HG03521 (cell line): ENCODE measurements around the gene SLC34A3.
A peak's percentile ranks its signal among the peaks of the same experiment; 100 is the strongest.

Experiments used
- ATAC-seq: cut with Tn5 transposase; IDR thresholded peaks from one replicate; pipeline ENCODE4 v1.9.1; 2021; ENCODE audit warnings: mild to moderate bottlenecking, moderate library complexity; ENCODE audit not compliant: unreplicated experiment

SLC34A3 gene

GRCh38 chr9:137195525-137196220 lies 35.0 kb upstream of the SLC34A3 start:
- no peak for ATAC-seq

- ATAC-seq: no peak
Observed at GRCh38 chr9:137198051-137198901, 32.4 kb upstream of the SLC34A3 start.

GRCh38 chr9:137198902-137199283 lies 31.8 kb upstream of the SLC34A3 start:
- no peak for ATAC-seq

- ATAC-seq: no peak
Observed at GRCh38 chr9:137199411-137200121, 31.1 kb upstream of the SLC34A3 start.

- ATAC-seq: peak; percentile 87
Observed at GRCh38 chr9:137200311-137201204, 30.1 kb upstream of the SLC34A3 start, which contains the start of gene TPRN. Gene TPRN, minus strand, starts transcription at chr9:137200741. Its CDS starts 30 bp downstream, at chr9:137200711.

- ATAC-seq: no peak
Observed at GRCh38 chr9:137201205-137201868, 29.4 kb upstream of the SLC34A3 start.

GRCh38 chr9:137202966-137203365 lies 27.7 kb upstream of the SLC34A3 start:
- no peak for ATAC-seq

GRCh38 chr9:137204731-137205125 lies 26.0 kb upstream of the SLC34A3 start:
- ATAC-seq: no peak

- ATAC-seq: peak; percentile 34
Observed at GRCh38 chr9:137205126-137206069, 25.3 kb upstream of the SLC34A3 start, which contains the start of the genes NDOR1 and TMEM203. Gene NDOR1, plus strand, starts transcription at chr9:137205700. Its CDS starts 78 bp downstream, at chr9:137205778. Gene TMEM203, minus strand, starts transcription at chr9:137205648. Its CDS starts 234 bp downstream, at chr9:137205414.

- no peak for ATAC-seq
Observed at GRCh38 chr9:137206602-137207001, 24.1 kb upstream of the SLC34A3 start.

- ATAC-seq: no peak
Observed at GRCh38 chr9:137211532-137211931, 19.2 kb upstream of the SLC34A3 start.

- ATAC-seq: no peak
Observed at GRCh38 chr9:137212520-137212919, 18.2 kb upstream of the SLC34A3 start.

- ATAC-seq: no peak
Observed at GRCh38 chr9:137213160-137214060, 17.3 kb upstream of the SLC34A3 start.

GRCh38 chr9:137214620-137215019 lies 16.1 kb upstream of the SLC34A3 start:
- ATAC-seq: no peak

GRCh38 chr9:137215196-137215986 lies 15.3 kb upstream of the SLC34A3 start:
- no peak for ATAC-seq

- no peak for ATAC-seq
Observed at GRCh38 chr9:137216188-137216965, 14.3 kb upstream of the SLC34A3 start.
